AG04449 (cell line): ENCODE measurements around the gene ARNT2.

Experiments used
- CTCF ChIA-PET: fragments of 350-600 bp; formaldehyde crosslinking; extraction: SDS; loops from one replicate; lab custom pipeline; 2021; ENCODE audit warnings: antibody characterized with exemption; lab: Yijun Ruan, JAX
- POLR2A ChIA-PET: fragments of 400-600, 350-600 bp; formaldehyde crosslinking; extraction: SDS; loops from one replicate; lab custom pipeline; 2020; ENCODE audit warnings: antibody characterized with exemption, inconsistent platforms; lab: Yijun Ruan, JAX
- DNase-seq: peaks from one replicate; pipeline ENCODE4 v3.0.0-alpha.2; 2010; ENCODE audit warnings: low read depth, low spot score
- H3K4me3 ChIP-seq: 2 replicates; pipeline ENCODE4 v1.5.1; 2011; ENCODE audit warnings: low read depth, mild to moderate bottlenecking, control low read depth, low read length
- CTCF ChIP-seq: IDR thresholded peaks from one replicate; pipeline ENCODE4 v1.5.1; 2011; ENCODE audit warnings: mild to moderate bottlenecking, moderate library complexity, low read length, control low read depth, inconsistent platforms; ENCODE audit not compliant: insufficient read depth; ENCODE audit errors: missing control alignments

The ARNT2 gene

GRCh38 chr15:80496096-80496495, 91.9 kb downstream of the ARNT2 start:
- CTCF ChIA-PET = interaction anchor here (0.8 to 2.4 kb wide), 5 partner anchors 8 to 71 kb away, joined by 3 to 13 read pairs (median 6); no protein-coding TSS in a partner anchor
- H3K4me3 ChIP-seq = no peak overlapping the region
- POLR2A ChIA-PET = interaction anchor here (1.3 to 1.5 kb wide), 3 partner anchors 11 to 283 kb away, joined by 3 to 10 read pairs (median 8); partner anchors contain the start of gene CEMIP
- DNase-seq = no peak
- TF ChIP-seq CTCF = no peak

DNA sequence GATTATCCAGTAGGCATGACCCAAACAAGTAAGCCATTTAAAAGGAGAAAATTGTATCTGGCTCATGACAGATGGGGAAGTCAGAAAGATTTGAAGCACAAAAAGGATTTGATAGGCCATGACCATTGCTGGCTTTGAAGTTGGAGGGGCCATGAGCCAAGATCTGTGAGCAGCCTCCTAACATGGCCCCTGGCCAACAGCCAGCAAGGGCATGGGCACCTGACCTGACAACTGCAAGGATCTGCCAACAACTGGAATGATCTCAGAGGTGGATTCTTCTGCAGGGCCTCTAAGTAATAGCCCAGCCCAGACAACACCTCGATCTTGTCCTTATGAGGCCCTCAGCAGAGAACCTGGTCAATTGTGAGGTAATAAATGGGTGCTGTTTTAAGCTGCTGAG, 93.0 kb downstream of the ARNT2 start:
- no peak overlapping the region for H3K4me3 ChIP-seq
- POLR2A ChIA-PET = no interaction called here
- CTCF ChIA-PET = interaction anchor here (2.4 kb wide), 1 partner anchor 41 kb away, joined by 7 read pairs; no protein-coding TSS in a partner anchor
- no peak for DNase-seq
- TF ChIP-seq CTCF = no peak

DNA sequence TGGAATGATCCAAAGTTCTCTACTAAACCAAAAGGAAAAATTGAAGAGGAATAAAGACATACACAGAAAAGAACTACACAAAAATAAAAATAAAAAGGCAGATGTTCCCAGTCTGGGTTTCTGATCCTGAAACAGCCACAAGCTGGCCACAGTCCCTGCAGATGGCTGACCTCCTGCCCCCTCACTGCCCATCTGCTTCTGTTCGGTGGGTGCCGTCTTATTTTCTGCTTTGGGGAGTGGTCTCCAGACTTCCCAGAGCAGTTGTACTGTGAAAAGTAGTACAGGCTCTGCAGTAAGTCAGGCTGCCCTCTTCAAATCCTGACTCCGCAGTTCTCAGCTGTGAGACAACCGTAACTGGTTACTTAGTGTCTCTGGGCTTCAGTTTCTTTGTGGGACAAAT, 94.5 kb downstream of the ARNT2 start:
- H3K4me3 ChIP-seq = no peak overlapping the region
- POLR2A ChIA-PET = no interaction called here
- no peak for DNase-seq
- TF ChIP-seq CTCF = no peak
- CTCF ChIA-PET = interaction anchor here (0.9 to 2.4 kb wide), 3 partner anchors 10 to 43 kb away, joined by 3 to 7 read pairs (median 5); no protein-coding TSS in a partner anchor

GRCh38 chr15:80500021-80500420, 95.8 kb downstream of the ARNT2 start:
- no peak for DNase-seq
- ChIA-PET POLR2A (no interaction called here), CTCF (interaction anchor here (1.6 kb wide), 1 partner anchor 276 kb away, joined by 4 read pairs; no protein-coding TSS in a partner anchor)
- H3K4me3 ChIP-seq = no peak overlapping the region
- no peak for TF ChIP-seq CTCF

- ChIA-PET POLR2A (no interaction called here), CTCF (interaction anchor here (1.2 to 1.3 kb wide), 2 partner anchors 9 to 12 kb away, joined by 3 read pairs; no protein-coding TSS in a partner anchor)
- DNase-seq = no peak
- H3K4me3 ChIP-seq = no peak overlapping the region
- TF ChIP-seq CTCF = no peak
Measured at GRCh38 chr15:80501476-80501875, 97.3 kb downstream of the ARNT2 start.

DNA sequence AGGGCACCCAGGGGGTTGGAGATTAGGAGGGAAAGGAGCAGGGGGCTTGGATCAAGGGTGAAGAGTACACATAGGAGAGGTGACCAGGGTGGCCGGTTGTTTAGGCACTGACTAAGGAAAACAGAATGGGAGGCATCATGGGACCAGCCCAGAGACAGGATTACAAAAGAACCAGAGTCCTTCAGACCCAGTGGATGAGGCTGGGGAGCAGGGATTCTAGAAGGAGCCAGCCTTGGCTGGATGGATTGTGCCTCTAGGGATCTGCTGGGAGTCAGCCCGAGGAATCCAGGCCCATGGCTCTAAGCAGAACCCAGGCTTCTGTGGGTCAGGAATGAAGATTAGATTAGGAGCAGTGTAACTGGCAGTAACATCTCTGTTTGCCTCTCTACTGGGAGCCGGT, 98.6 kb downstream of the ARNT2 start:
- no peak for DNase-seq
- CTCF ChIA-PET = no interaction called here
- POLR2A ChIA-PET = no interaction called here

More for the DNA sequence above, 98.6 kb downstream of the ARNT2 start:
- H3K4me3 ChIP-seq = no peak overlapping the region
- no peak for TF ChIP-seq CTCF
